Suppressor macrophage (primary cell): Measurements from ENCODE around the gene TBR1.

Experiments
- DNase-seq, 4 experiments: peaks; one replicate each; pipeline ENCODE4 v3.0.0-alpha.2; 2020 to 2022

Gene TBR1

GRCh38 chr2:161415034-161415986 lies 787 bp upstream of the TBR1 start:
- DNase-seq = no peak

GRCh38 chr2:161416708-161417437 lies 776 bp downstream of the TBR1 start:
- no peak for DNase-seq

GRCh38 chr2:161417438-161418274 lies 1.6 kb downstream of the TBR1 start:
- no peak for DNase-seq

- no peak for DNase-seq
These were observed 2.2 kb downstream of the TBR1 start for GRCh38 chr2:161418275-161418714.

- peak in 2 of 4 experiments; percentile 28 to 48 for DNase-seq
These were observed 2.9 kb downstream of the TBR1 start for GRCh38 chr2:161418715-161419637.

- no peak for DNase-seq
These were observed 3.6 kb downstream of the TBR1 start for GRCh38 chr2:161419638-161420190.

GRCh38 chr2:161420406-161421074 lies 4.4 kb downstream of the TBR1 start:
- DNase-seq = no peak

- DNase-seq = no peak
These were observed 5.6 kb downstream of the TBR1 start for GRCh38 chr2:161421686-161422085.

- DNase-seq = no peak
These were observed 6.8 kb downstream of the TBR1 start for GRCh38 chr2:161422816-161423403.

- DNase-seq = peak in 3 of 4 experiments; percentile 29 to 57 (median 49)
These were observed 7.6 kb downstream of the TBR1 start for GRCh38 chr2:161423421-161424393.

GRCh38 chr2:161424394-161424769 lies 8.3 kb downstream of the TBR1 start:
- DNase-seq = no peak

GRCh38 chr2:161424891-161425727 lies 9.0 kb downstream of the TBR1 start:
- DNase-seq = no peak

- no peak for DNase-seq
These were observed 9.8 kb downstream of the TBR1 start for GRCh38 chr2:161425728-161426454.

GRCh38 chr2:161426455-161426921 lies 10.4 kb downstream of the TBR1 start:
- DNase-seq = peak in 1 of 4 experiments; percentile 43

- DNase-seq = peak in 2 of 4 experiments; percentile 34 to 47
These were observed 11.0 kb downstream of the TBR1 start for GRCh38 chr2:161426922-161427663.
